Muscle of leg (tissue), 11 donors: ENCODE measurements around the gene FOXRED1. TPM values are rescaled to one million over a fixed set of nuclear protein-coding genes. Genes with fewer than 3 reads are reported as not detected.

ENCODE experiments used
- DNase-seq: peaks from one replicate; pipeline ENCODE4 v3.0.0; 2013
- H3K27ac ChIP-seq: one replicate; pipeline ENCODE4 v1.5.1; 2013; ENCODE audit warnings: mild to moderate bottlenecking, low read length, control low read depth
- H3K27me3 ChIP-seq: one replicate; pipeline ENCODE4 v1.6.1; 2013; ENCODE audit warnings: low read length; ENCODE audit not compliant: control insufficient read depth, insufficient read depth
- H3K36me3 ChIP-seq: one replicate; pipeline ENCODE4 v1.6.1; 2013; ENCODE audit warnings: low read length; ENCODE audit not compliant: control insufficient read depth, insufficient read depth
- H3K4me1 ChIP-seq: one replicate; pipeline ENCODE4 v1.6.1; 2013; ENCODE audit warnings: low read length; ENCODE audit not compliant: control insufficient read depth, insufficient read depth
- H3K4me3 ChIP-seq: one replicate; pipeline ENCODE4 v1.5.1; 2013; ENCODE audit warnings: low read length, control low read depth
- H3K9me3 ChIP-seq: replicated peaks from 2 replicates; pipeline ENCODE4 v1.6.1; 2013; ENCODE audit warnings: low read depth, low read length; ENCODE audit not compliant: control insufficient read depth
- WGBS: methylation state at CpG from one replicate; pipeline ENCODE4 v1.1.5; 2013; ENCODE audit warnings: missing lambda C conversion rate; ENCODE audit not compliant: insufficient coverage; 5-methylcytosine and 5-hydroxymethylcytosine counted together
- polyA plus RNA-seq, 8 donors: library from polyadenylated mRNA; unstranded; fragments of 120-200 nt; gene quantifications; one replicate each; pipeline versions ENCODE4 v1.2.1 to v1.2.3, GENCODE V29; 2013; ENCODE audit warnings: inconsistent platforms in 1 of 8, low replicate concordance in 1 of 8; ENCODE audit not compliant: insufficient read length in 8 of 8, insufficient read depth in 1 of 8
- total RNA-seq: library from RNA; stranded (reverse); fragments of 120-200 nt; gene quantifications from one replicate; pipeline ENCODE4 v1.2.4, GENCODE V29; 2013

The FOXRED1 gene
- total and polyA plus RNA-seq, 9 donors = 15.9 to 35.2 (median 25.2) TPM

DNA sequence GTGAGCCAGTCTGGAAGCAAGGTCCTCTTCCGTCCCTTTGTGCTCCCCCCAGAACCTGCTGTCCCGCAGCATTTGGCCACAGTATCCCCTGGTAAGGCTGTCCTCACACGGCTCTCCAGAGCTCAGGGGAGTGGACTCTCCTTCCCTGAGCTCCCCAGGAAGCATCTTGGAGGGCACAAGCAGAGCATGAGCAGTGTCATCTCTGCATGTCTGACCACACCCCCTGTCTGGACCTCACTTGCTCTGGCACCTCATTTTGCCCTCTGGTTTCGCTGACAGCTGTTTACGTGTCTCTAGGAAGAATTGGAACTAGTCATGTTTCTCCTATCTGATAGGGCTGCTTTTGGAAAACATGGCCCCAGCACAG is 50.4 kb downstream of the FOXRED1 start:
- DNase-seq = no peak
- no peaks in the 10 kb centered on the region for H3K9me3 ChIP-seq
- H3K27me3 ChIP-seq = no peaks in the 10 kb centered on the region
- H3K27ac ChIP-seq = peak overlapping the region; percentile 96
- peaks cover 25% of the 10 kb centered on the region for H3K4me1 ChIP-seq
- no peak overlapping the region for H3K4me3 ChIP-seq
- 48% methylated on average over 5 of the region's 5 CpGs for WGBS
- no peaks in the 10 kb centered on the region for H3K36me3 ChIP-seq

DNA sequence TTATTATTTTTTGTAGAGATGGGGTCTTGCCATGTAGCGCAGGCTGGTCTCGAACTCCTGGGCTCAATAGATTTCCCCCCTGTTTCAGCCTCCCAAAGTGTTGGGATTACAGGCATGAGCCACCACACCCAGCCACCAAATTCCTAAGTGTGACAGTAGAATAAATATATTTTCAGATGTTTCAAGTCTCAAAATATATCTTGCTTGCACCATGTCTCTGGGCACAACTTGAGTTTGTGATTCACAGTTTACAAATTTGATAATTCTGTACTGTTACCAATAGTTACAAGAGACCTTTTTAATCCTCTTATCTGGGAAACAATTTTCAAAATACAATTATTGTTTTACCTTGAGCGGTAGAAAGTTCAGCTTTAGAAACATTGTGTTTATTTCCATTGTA is 54.0 kb downstream of the FOXRED1 start:
- WGBS = no CpG with 5 or more reads among the region's 3 CpGs
- Histone ChIP-seq H3K4me3 (no peak overlapping the region), H3K27ac (no peak overlapping the region), H3K4me1 (peaks cover 18% of the 10 kb centered on the region), H3K36me3 (peaks cover 4% of the 10 kb centered on the region), H3K27me3 (no peaks in the 10 kb centered on the region), H3K9me3 (no peaks in the 10 kb centered on the region)
- DNase-seq = no peak

DNA sequence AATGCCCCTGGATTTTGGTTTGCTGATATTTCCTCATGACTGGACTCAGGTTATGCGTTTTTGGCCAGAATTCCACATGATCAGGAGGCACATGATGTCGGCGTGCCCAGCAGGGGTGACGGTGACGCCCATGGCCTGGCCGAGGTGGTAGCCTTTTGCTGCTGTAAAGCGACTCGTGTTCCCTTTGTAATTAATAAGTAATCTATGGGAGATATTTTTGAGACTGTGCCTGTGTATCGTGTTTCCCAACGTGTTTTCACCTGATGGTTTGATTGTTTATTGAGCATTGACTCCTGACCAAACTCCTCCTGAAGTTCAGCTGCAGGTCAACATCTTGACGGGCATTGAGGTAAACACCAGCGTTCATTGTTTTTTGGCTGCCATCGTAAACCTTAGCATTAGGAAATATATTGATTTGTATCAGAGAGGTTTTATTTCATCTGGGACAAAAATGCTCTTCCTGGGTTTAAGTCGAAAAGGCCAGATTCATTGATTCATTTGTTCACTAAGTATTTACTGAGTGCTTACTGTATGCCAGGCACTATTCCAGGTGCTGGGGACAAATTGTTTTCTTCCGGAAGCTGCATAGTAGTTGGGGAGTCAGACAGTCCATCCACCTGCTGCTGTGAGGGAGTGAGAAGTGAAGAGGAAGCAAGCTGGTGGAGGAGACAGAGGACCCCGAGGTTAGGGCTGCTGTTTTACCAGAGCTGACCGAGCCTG is 58.5 kb downstream of the FOXRED1 start:
- WGBS = 82% methylated on average over 9 of the region's 17 CpGs
- H3K27ac ChIP-seq = no peak overlapping the region

More for the DNA sequence above, 58.5 kb downstream of the FOXRED1 start:
- Histone ChIP-seq H3K9me3 (no peaks in the 10 kb centered on the region), H3K4me3 (no peak overlapping the region), H3K4me1 (peaks cover 14% of the 10 kb centered on the region), H3K27me3 (no peaks in the 10 kb centered on the region), H3K36me3 (peaks cover 18% of the 10 kb centered on the region)
- no peak for DNase-seq

Other genes with a start within 250 kb of the FOXRED1 start
- 42.1 TPM for gene CDON, start 206.3 kb upstream of the FOXRED1 start, total RNA-seq
- gene CDON, start 206.3 kb upstream of the FOXRED1 start, polyA plus RNA-seq = 10 to 100 TPM; 12.5 to 38.0 (median 21.3) TPM
- gene RPUSD4, start 57.5 kb upstream of the FOXRED1 start, total RNA-seq = 29.7 TPM
- gene RPUSD4, start 57.5 kb upstream of the FOXRED1 start, polyA plus RNA-seq = 10 to 100 TPM; 34.4 to 44.8 (median 40.1) TPM
- 19.6 TPM for gene FAM118B, start 57.4 kb upstream of the FOXRED1 start, total RNA-seq
- 10 to 100 TPM; 18.5 to 23.7 (median 20.3) TPM for gene FAM118B, start 57.4 kb upstream of the FOXRED1 start, polyA plus RNA-seq
- 52.5 TPM for gene SRPRA, start 259 bp upstream of the FOXRED1 start, total RNA-seq
- 10 to 100 TPM; 55.7 to 78.5 (median 61.8) TPM for gene SRPRA, start 259 bp upstream of the FOXRED1 start, polyA plus RNA-seq
- gene TIRAP, start 13.9 kb downstream of the FOXRED1 start, total RNA-seq = 4.3 TPM
- 10 to 100 TPM in 1 of 8 donors, 1 to 10 TPM in 7; 7.2 to 10.6 (median 8.3) TPM for gene TIRAP, start 13.9 kb downstream of the FOXRED1 start, polyA plus RNA-seq
- 12.5 TPM for gene DCPS, start 34.9 kb downstream of the FOXRED1 start, total RNA-seq
- 10 to 100 TPM; 15.8 to 22.5 (median 18.8) TPM for gene DCPS, start 34.9 kb downstream of the FOXRED1 start, polyA plus RNA-seq
- gene ST3GAL4, start 86.5 kb downstream of the FOXRED1 start, total RNA-seq = 26.8 TPM
- gene ST3GAL4, start 86.5 kb downstream of the FOXRED1 start, polyA plus RNA-seq = 10 to 100 TPM; 25.2 to 34.4 (median 29.7) TPM